ENCODE data around the gene ADCY5.

ADCY5 gene

GRCh38 chr3:123307064-123307463 is 141.8 kb downstream of the ADCY5 start:
- TF ChIP-seq CTCF (IDR thresholded peaks at IDR 0.05; ENCODE audit: borderline replicate concordance, insufficient read depth, low read depth, low read length): no peak

GRCh38 chr3:123305192-123305591 is 143.7 kb downstream of the ADCY5 start:
- no peak for TF ChIP-seq CTCF (IDR thresholded peaks at IDR 0.05; ENCODE audit: borderline replicate concordance, insufficient read depth, low read depth, low read length)
- no peak overlapping the region for H3K4me3 ChIP-seq (ENCODE audit: low read depth, low read length)

More at GRCh38 chr3:123307064-123307463, 141.8 kb downstream of the ADCY5 start:
- no peak overlapping the region for H3K4me3 ChIP-seq (ENCODE audit: low read depth, low read length)

- no peak for TF ChIP-seq CTCF (IDR thresholded peaks at IDR 0.05; ENCODE audit: borderline replicate concordance, insufficient read depth, low read depth, low read length)
- H3K4me3 ChIP-seq (ENCODE audit: low read depth, low read length): no peak overlapping the region
Measured at GRCh38 chr3:123303976-123304560, 144.8 kb downstream of the ADCY5 start.

GRCh38 chr3:123302961-123303360 is 145.9 kb downstream of the ADCY5 start:
- no peak overlapping the region for H3K4me3 ChIP-seq (ENCODE audit: low read depth, low read length)
- no peak for TF ChIP-seq CTCF (IDR thresholded peaks at IDR 0.05; ENCODE audit: borderline replicate concordance, insufficient read depth, low read depth, low read length)

GRCh38 chr3:123301331-123302184 is 147.3 kb downstream of the ADCY5 start:
- H3K4me3 ChIP-seq (ENCODE audit: low read depth, low read length): no peak overlapping the region
- TF ChIP-seq CTCF (IDR thresholded peaks at IDR 0.05; ENCODE audit: borderline replicate concordance, insufficient read depth, low read depth, low read length): no peak

- H3K4me3 ChIP-seq (ENCODE audit: low read depth, low read length): no peak overlapping the region
- TF ChIP-seq CTCF (IDR thresholded peaks at IDR 0.05; ENCODE audit: borderline replicate concordance, insufficient read depth, low read depth, low read length): no peak
Measured at GRCh38 chr3:123300583-123300982, 148.3 kb downstream of the ADCY5 start.

GRCh38 chr3:123300056-123300455 is 148.8 kb downstream of the ADCY5 start:
- no peak overlapping the region for H3K4me3 ChIP-seq (ENCODE audit: low read depth, low read length)
- no peak for TF ChIP-seq CTCF (IDR thresholded peaks at IDR 0.05; ENCODE audit: borderline replicate concordance, insufficient read depth, low read depth, low read length)
